Stimulated activated CD4-positive, alpha-beta T cell treated with anti-CD3 and anti-CD28 coated beads, Interleukin-2, amount 100 ng/mL, for 48 hours (primary cell): ENCODE results near the gene PIN1.

Experiments
- DNase-seq, 2 donors: peaks; one replicate each; pipeline ENCODE4 v3.0.0-alpha.2; 2020

Gene PIN1

GRCh38 chr19:9857076-9857721, 22.1 kb downstream of the PIN1 start:
- DNase-seq = no peak

GRCh38 chr19:9857920-9858746, 23.0 kb downstream of the PIN1 start:
- no peak for DNase-seq

- no peak for DNase-seq
These were observed 23.6 kb downstream of the PIN1 start for GRCh38 chr19:9858766-9859165.

- DNase-seq = no peak
These were observed 25.3 kb downstream of the PIN1 start for GRCh38 chr19:9860407-9860806.

- DNase-seq = no peak
These were observed 26.4 kb downstream of the PIN1 start for GRCh38 chr19:9861503-9861902.

- DNase-seq = no peak
These were observed 27.8 kb downstream of the PIN1 start for GRCh38 chr19:9862938-9863337.

- DNase-seq = no peak
These were observed 28.6 kb downstream of the PIN1 start for GRCh38 chr19:9863759-9864158.

- DNase-seq = no peak
These were observed 30.8 kb downstream of the PIN1 start for GRCh38 chr19:9865732-9866501.

GRCh38 chr19:9868983-9869617, 34.0 kb downstream of the PIN1 start:
- DNase-seq = no peak

- no peak for DNase-seq
These were observed 36.7 kb downstream of the PIN1 start for GRCh38 chr19:9871626-9872338.

GRCh38 chr19:9872618-9873242, 37.6 kb downstream of the PIN1 start:
- DNase-seq = no peak

GRCh38 chr19:9875031-9875627, 40.0 kb downstream of the PIN1 start:
- DNase-seq = no peak

GRCh38 chr19:9875796-9876195, 40.7 kb downstream of the PIN1 start:
- no peak for DNase-seq

- DNase-seq = no peak
These were observed 42.8 kb downstream of the PIN1 start for GRCh38 chr19:9877780-9878510.

- no peak for DNase-seq
These were observed 43.5 kb downstream of the PIN1 start for GRCh38 chr19:9878511-9879196.

GRCh38 chr19:9881720-9882119, 46.6 kb downstream of the PIN1 start:
- no peak for DNase-seq

- no peak for DNase-seq
These were observed 48.2 kb downstream of the PIN1 start for GRCh38 chr19:9883231-9883758.

GRCh38 chr19:9883764-9884163, 48.6 kb downstream of the PIN1 start:
- DNase-seq = no peak

GRCh38 chr19:9885077-9885552, 50.0 kb downstream of the PIN1 start:
- DNase-seq = no peak
